ENCODE results near the gene GSDME.
"Not testable (repeated sequence)": the region's sequence is repeated elsewhere in the genome, so short reads cannot be mapped to it uniquely, and the experiment has no call there.

GSDME gene

DNA sequence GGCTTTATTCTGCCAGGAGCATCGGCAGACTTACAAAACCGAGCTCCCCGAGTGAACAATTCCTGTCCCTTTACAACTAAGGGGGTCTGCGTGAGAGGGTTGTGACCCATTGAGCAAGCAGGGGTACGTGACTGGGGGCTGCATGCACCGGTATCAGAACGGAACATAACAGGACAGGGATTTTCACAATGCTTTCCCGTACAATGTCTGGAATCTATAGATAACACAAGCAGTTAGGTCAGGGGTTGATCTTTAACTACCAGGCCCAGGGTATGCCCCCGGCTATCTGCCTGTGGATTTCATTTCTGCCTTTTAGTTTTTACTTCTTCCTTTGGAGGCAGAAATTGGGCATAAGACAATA, 38.1 kb upstream of the GSDME start:
- ATAC-seq, result no peak
- no peak for TF ChIP-seq ZFP3 (CRISPR knock-in tag; IDR thresholded peaks at IDR 0.05)
- TF ChIP-seq BACH2 (CRISPR knock-in tag; IDR thresholded peaks at IDR 0.05; ENCODE audit: borderline replicate concordance), result no peak
- TF ChIP-seq GLIS3 (CRISPR knock-in tag; IDR thresholded peaks at IDR 0.05), result no peak
- TF ChIP-seq TSHZ2 (CRISPR knock-in tag; IDR thresholded peaks at IDR 0.05), result no peak
- no peak for TF ChIP-seq POU6F1 (CRISPR knock-in tag; IDR thresholded peaks at IDR 0.05; ENCODE audit: borderline replicate concordance, low read depth)
- no peak for TF ChIP-seq ESRRG (CRISPR knock-in tag; IDR thresholded peaks at IDR 0.05)
- no peak for TF ChIP-seq ZNF8 (CRISPR knock-in tag; IDR thresholded peaks at IDR 0.05)
- TF ChIP-seq TOX (CRISPR knock-in tag; IDR thresholded peaks at IDR 0.05; ENCODE audit: borderline replicate concordance), result no peak
- TF ChIP-seq OSR1 (CRISPR knock-in tag; IDR thresholded peaks at IDR 0.05), result no peak
- TF ChIP-seq TCF4 (CRISPR knock-in tag; IDR thresholded peaks at IDR 0.05; ENCODE audit: borderline replicate concordance), result no peak

DNA sequence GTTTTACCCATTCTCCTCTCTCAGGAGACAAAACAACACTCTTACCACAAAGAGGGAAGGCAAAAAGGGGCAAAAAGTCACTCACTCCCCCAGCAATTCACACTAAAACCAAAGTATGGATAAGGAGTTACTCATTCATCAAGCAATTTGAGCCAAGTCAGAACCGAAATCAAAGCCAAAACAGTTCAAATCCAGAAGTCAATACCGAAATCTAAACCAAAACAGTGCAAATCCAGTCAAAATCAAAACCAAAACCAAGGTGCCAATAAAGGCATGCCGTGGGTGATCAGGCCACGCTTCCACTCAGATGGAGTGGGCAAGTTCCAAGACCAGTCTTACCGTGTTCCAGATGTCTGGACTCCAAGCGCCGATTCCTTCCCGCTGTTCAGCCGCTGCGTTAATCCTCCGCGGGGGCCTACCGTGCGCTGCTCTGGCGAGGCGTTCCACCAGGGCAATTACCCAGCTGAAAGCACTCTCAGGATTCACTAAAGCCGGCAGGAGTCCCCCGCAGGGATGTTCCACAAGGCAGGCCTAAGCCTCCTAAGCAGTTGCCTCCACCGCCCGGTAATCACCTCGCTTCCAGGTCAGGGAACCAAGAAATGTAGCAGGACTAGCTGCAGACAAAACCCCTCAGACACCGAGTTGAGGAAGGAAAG, 37.6 kb upstream of the GSDME start:
- ATAC-seq, result not testable (repeated sequence)

GRCh38 chr7:24793982-24794648, 36.9 kb upstream of the GSDME start:
- ATAC-seq, result no peak
- TF ChIP-seq BACH2 (CRISPR knock-in tag; IDR thresholded peaks at IDR 0.05; ENCODE audit: borderline replicate concordance) (no peak), ESRRG (CRISPR knock-in tag; IDR thresholded peaks at IDR 0.05) (no peak), SNAI2 (CRISPR knock-in tag; IDR thresholded peaks at IDR 0.05) (no peak), GLIS3 (CRISPR knock-in tag; IDR thresholded peaks at IDR 0.05) (no peak), ZFP3 (CRISPR knock-in tag; IDR thresholded peaks at IDR 0.05) (no peak), ISL1 (CRISPR knock-in tag; IDR thresholded peaks at IDR 0.05) (no peak), TCF4 (CRISPR knock-in tag; IDR thresholded peaks at IDR 0.05; ENCODE audit: borderline replicate concordance) (no peak), ARNTL (CRISPR knock-in tag; IDR thresholded peaks at IDR 0.05; ENCODE audit: borderline replicate concordance, low read depth) (no peak), ZFP30 (CRISPR knock-in tag; IDR thresholded peaks at IDR 0.05) (no peak), ZNF8 (CRISPR knock-in tag; IDR thresholded peaks at IDR 0.05) (no peak)
- TF ChIP-seq, protein P1, sequence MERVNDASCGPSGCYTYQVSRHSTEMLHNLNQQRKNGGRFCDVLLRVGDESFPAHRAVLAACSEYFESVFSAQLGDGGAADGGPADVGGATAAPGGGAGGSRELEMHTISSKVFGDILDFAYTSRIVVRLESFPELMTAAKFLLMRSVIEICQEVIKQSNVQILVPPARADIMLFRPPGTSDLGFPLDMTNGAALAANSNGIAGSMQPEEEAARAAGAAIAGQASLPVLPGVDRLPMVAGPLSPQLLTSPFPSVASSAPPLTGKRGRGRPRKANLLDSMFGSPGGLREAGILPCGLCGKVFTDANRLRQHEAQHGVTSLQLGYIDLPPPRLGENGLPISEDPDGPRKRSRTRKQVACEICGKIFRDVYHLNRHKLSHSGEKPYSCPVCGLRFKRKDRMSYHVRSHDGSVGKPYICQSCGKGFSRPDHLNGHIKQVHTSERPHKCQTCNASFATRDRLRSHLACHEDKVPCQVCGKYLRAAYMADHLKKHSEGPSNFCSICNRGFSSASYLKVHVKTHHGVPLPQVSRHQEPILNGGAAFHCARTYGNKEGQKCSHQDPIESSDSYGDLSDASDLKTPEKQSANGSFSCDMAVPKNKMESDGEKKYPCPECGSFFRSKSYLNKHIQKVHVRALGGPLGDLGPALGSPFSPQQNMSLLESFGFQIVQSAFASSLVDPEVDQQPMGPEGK (CRISPR knock-in tag; IDR thresholded peaks at IDR 0.05; ENCODE audit: borderline replicate concordance), result no peak
- TF ChIP-seq, protein P2, sequence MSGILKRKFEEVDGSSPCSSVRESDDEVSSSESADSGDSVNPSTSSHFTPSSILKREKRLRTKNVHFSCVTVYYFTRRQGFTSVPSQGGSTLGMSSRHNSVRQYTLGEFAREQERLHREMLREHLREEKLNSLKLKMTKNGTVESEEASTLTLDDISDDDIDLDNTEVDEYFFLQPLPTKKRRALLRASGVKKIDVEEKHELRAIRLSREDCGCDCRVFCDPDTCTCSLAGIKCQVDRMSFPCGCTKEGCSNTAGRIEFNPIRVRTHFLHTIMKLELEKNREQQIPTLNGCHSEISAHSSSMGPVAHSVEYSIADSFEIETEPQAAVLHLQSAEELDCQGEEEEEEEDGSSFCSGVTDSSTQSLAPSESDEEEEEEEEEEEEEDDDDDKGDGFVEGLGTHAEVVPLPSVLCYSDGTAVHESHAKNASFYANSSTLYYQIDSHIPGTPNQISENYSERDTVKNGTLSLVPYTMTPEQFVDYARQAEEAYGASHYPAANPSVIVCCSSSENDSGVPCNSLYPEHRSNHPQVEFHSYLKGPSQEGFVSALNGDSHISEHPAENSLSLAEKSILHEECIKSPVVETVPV (CRISPR knock-in tag; IDR thresholded peaks at IDR 0.05), result no peak
- TF ChIP-seq, protein P3, sequence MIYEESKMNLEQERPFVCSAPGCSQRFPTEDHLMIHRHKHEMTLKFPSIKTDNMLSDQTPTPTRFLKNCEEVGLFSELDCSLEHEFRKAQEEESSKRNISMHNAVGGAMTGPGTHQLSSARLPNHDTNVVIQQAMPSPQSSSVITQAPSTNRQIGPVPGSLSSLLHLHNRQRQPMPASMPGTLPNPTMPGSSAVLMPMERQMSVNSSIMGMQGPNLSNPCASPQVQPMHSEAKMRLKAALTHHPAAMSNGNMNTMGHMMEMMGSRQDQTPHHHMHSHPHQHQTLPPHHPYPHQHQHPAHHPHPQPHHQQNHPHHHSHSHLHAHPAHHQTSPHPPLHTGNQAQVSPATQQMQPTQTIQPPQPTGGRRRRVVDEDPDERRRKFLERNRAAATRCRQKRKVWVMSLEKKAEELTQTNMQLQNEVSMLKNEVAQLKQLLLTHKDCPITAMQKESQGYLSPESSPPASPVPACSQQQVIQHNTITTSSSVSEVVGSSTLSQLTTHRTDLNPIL (CRISPR knock-in tag; IDR thresholded peaks at IDR 0.05; ENCODE audit: low read depth), result no peak

All from SK-N-SH treated with all-trans-retinoic acid at 6 μM for 48 hours (cell line).